K562 (cell line): ENCODE data around the gene DDAH2. TPM values are rescaled to one million over a fixed set of nuclear protein-coding genes. Genes with fewer than 3 reads are reported as not detected.
A peak's percentile ranks its signal among the peaks of the same experiment; 100 is the strongest.

ENCODE experiments used
- ATF1 ChIP-seq, 2 experiments: fragments of 450-650 bp in 1 of 2; IDR thresholded peaks; 2 replicates each; pipeline ENCODE4 v1.6.1; 2016; ENCODE audit warnings: missing compliant biosample characterization in 1 of 2, missing genetic modification characterization in 1 of 2
- BRCA1 ChIP-seq, 2 experiments: fragments of 450-650 bp in 1 of 2; sonication (generic) in 1 of 2; formaldehyde crosslinking in 1 of 2; IDR thresholded peaks; 2 replicates each; pipeline versions ENCODE4 v1.5.0 to v1.6.1; 2017 to 2020; ENCODE audit warnings: mild to moderate bottlenecking in 1 of 2, missing genetic modification reagents in 1 of 2
- CBFA2T2 ChIP-seq: fragments of 450-650 bp; conservative IDR thresholded peaks from 2 replicates; pipeline ENCODE4 v1.6.1; 2017; ENCODE audit warnings: mild to moderate bottlenecking
- FOXM1 ChIP-seq, 2 experiments: fragments of 450-650 bp in 1 of 2; sonication (generic) in 1 of 2; formaldehyde crosslinking in 1 of 2; IDR thresholded peaks; 2 replicates each; pipeline versions ENCODE4 v1.6.1 to v1.9.0; 2017 to 2022; ENCODE audit warnings: low read depth in 2 of 2, mild to moderate bottlenecking in 2 of 2, missing genetic modification reagents in 1 of 2, moderate library complexity in 1 of 2
- HDAC1 ChIP-seq, 2 experiments: fragments of 450-650 bp; IDR thresholded peaks; 2 replicates each; pipeline ENCODE4 v1.6.1; 2016 to 2017; ENCODE audit warnings: inconsistent platforms in 1 of 2, mild to moderate bottlenecking in 1 of 2, moderate library complexity in 1 of 2
- HDGF ChIP-seq: fragments of 450-650 bp; IDR thresholded peaks from 2 replicates; pipeline ENCODE4 v1.6.1; 2016
- HNRNPL ChIP-seq: fragments of 200-400 bp; formaldehyde crosslinking; IDR thresholded peaks from 2 replicates; pipeline ENCODE4 v1.6.1; 2017; ENCODE audit warnings: low read depth, mild to moderate bottlenecking, low read length
- MCM7 ChIP-seq, 2 experiments: fragments of 450-650 bp; IDR thresholded peaks; 2 replicates each; pipeline ENCODE4 v1.6.1; 2016 to 2018
- NR4A1 ChIP-seq, 2 experiments: fragments of 250-450 bp in 1 of 2; fragments of 450-650 bp in 1 of 2; sonication (Bioruptor Pico) in 1 of 2; IDR thresholded peaks; 2 replicates each; pipeline versions ENCODE4 v1.4.0 to v1.6.1; 2016 to 2020; ENCODE audit warnings: mild to moderate bottlenecking in 2 of 2, missing compliant biosample characterization in 1 of 2, missing genetic modification characterization in 1 of 2, moderate library complexity in 1 of 2
- PREB ChIP-seq: sonication (generic); formaldehyde crosslinking; IDR thresholded peaks from 2 replicates; pipeline ENCODE4 v1.8.1; 2023; ENCODE audit warnings: mild to moderate bottlenecking, missing genetic modification reagents
- PTBP1 ChIP-seq: fragments of 200-400 bp; formaldehyde crosslinking; IDR thresholded peaks from 2 replicates; pipeline ENCODE4 v1.6.1; 2017; ENCODE audit warnings: low read depth, low read length
- RBM14 ChIP-seq: fragments of 200-400 bp; formaldehyde crosslinking; IDR thresholded peaks from 2 replicates; pipeline ENCODE4 v1.6.1; 2018; ENCODE audit warnings: low read depth, mild to moderate bottlenecking, low read length, moderate library complexity, borderline replicate concordance; ENCODE audit not compliant: insufficient read depth
- RCOR1 ChIP-seq, 2 experiments: IDR thresholded peaks; 2 replicates each; pipeline ENCODE4 v1.6.1; 2012; ENCODE audit warnings: low read depth in 2 of 2, low read length in 2 of 2, borderline replicate concordance in 1 of 2, improper control_type of control experiment in 1 of 2
- SAFB2 ChIP-seq: fragments of 200-400 bp; formaldehyde crosslinking; IDR thresholded peaks from 2 replicates; pipeline ENCODE4 v1.6.1; 2018; ENCODE audit warnings: borderline replicate concordance, low read length, low read depth, moderate library complexity; ENCODE audit not compliant: severe bottlenecking
- SAP30 ChIP-seq: fragments of 200-600 bp; sonication (generic); IDR thresholded peaks from 2 replicates; pipeline ENCODE4 v1.6.1; 2012; ENCODE audit warnings: borderline replicate concordance, low read depth, mild to moderate bottlenecking, moderate library complexity, low read length, control low read depth, inconsistent platforms; ENCODE audit not compliant: insufficient read depth, poor library complexity, severe bottlenecking
- SIX5 ChIP-seq, 2 experiments: IDR thresholded peaks; 2 replicates each; pipeline ENCODE4 v1.6.1; 2011; ENCODE audit warnings: low read length in 2 of 2, borderline replicate concordance in 1 of 2, low read depth in 1 of 2, mild to moderate bottlenecking in 1 of 2, moderate library complexity in 1 of 2; ENCODE audit not compliant: insufficient read depth in 1 of 2
- SOX6 ChIP-seq: fragments of 450-650 bp; IDR thresholded peaks from 2 replicates; pipeline ENCODE4 v1.6.1; 2014; ENCODE audit warnings: mild to moderate bottlenecking
- TSHZ1 ChIP-seq: fragments of 250-450 bp; sonication (Bioruptor Pico); IDR thresholded peaks from 2 replicates; pipeline ENCODE4 v1.4.0; 2020; ENCODE audit warnings: mild to moderate bottlenecking, moderate library complexity
- ZBTB26 ChIP-seq: fragments of 450-650 bp; formaldehyde crosslinking; IDR thresholded peaks from 2 replicates; pipeline ENCODE4 v1.4.0; 2022; ENCODE audit warnings: missing genetic modification characterization
- ZC3H4 ChIP-seq: sonication (generic); formaldehyde crosslinking; IDR thresholded peaks from 2 replicates; pipeline ENCODE4 v1.9.0; 2021; ENCODE audit warnings: missing genetic modification reagents, borderline replicate concordance
- polyA plus RNA-seq, 8 experiments: library from polyadenylated mRNA; depleted of rRNA in 4 of 8; stranded (reverse) in 5 of 8; unstranded in 3 of 8; fragments of >200 nt; fragmentation: Nextera tagmentation in 2 of 8; fragmentation: Illumina TruSeq in 1 of 8; extraction: Ambion mirVana in 2 of 8; extraction: Trizol in 1 of 8; gene quantifications; 2 replicates each; pipeline versions ENCODE4 v1.2.1 to v1.2.3, GENCODE V29; 2011 to 2014; ENCODE audit warnings: inconsistent platforms in 1 of 8, missing spikeins in 1 of 8
- total RNA-seq, 7 experiments: library from RNA; depleted of rRNA in 6 of 7; stranded (reverse); fragments of >200 nt in 6 of 7; fragmentation: Illumina TruSeq in 2 of 7; extraction: Trizol in 2 of 7; gene quantifications; 2 replicates each; pipeline versions ENCODE4 v1.2.1 to v1.2.3, GENCODE V29; 2011 to 2021; ENCODE audit warnings: low replicate concordance in 1 of 7

Gene DDAH2
- total and polyA plus RNA-seq, 9 of the 15 experiments (the other 6 are each of a cell fraction or from before 2014, with no cell fraction given), result 1.8 to 45.4 (median 21.4) TPM

- TF ChIP-seq FOXM1 (IDR thresholded peaks at IDR 0.05; ENCODE audit: low read depth) (no peak), FOXM1 (CRISPR knock-in tag; IDR thresholded peaks at IDR 0.05; ENCODE audit: low read depth) (peak; percentile 70; the same call in 1 of the 2 replicates), BRCA1 (IDR thresholded peaks at IDR 0.05) (no peak), BRCA1 (CRISPR knock-in tag; IDR thresholded peaks at IDR 0.05) (peak; percentile 63; the same call in 1 of the 2 replicates), SAFB2 (no peak), ATF1 (CRISPR knock-in tag; IDR thresholded peaks at IDR 0.05) (no peak), ATF1 (tag; IDR thresholded peaks at IDR 0.05) (0 out of 2 replicates have a peak, but pooled peaks have one; percentile 30), RCOR1 (IDR thresholded peaks at IDR 0.05; ENCODE audit: borderline replicate concordance in 1 of 2, low read depth in 2 of 2, low read length in 2 of 2) (peak in 1 of 2 experiments; percentile 95; a peak in 2 of 4 replicates), PTBP1 (0 out of 2 replicates have a peak, but pooled peaks have one; percentile 40), MCM7 (IDR thresholded peaks at IDR 0.05) (no peak), ZC3H4 (CRISPR knock-in tag) (no peak), SIX5 (IDR thresholded peaks at IDR 0.05; ENCODE audit: borderline replicate concordance in 1 of 2, insufficient read depth in 1 of 2, low read depth in 1 of 2, low read length in 2 of 2) (no peak), PREB (no peak), HDAC1 (IDR thresholded peaks at IDR 0.05) (peak in 1 of 2 experiments; percentile 78; a peak in 1 of 4 replicates), CBFA2T2 (no peak), TSHZ1 (CRISPR knock-in tag) (no peak), SAP30 (no peak), ZBTB26 (CRISPR knock-in tag) (peak; percentile 78), NR4A1 (CRISPR knock-in tag; IDR thresholded peaks at IDR 0.05) (peak; percentile 93; the same call in 1 of the 2 replicates), NR4A1 (tag; IDR thresholded peaks at IDR 0.05) (0 out of 2 replicates have a peak, but pooled peaks have one; percentile 30), SOX6 (peak; percentile 78; the same call in 1 of the 2 replicates), RBM14 (no peak), HDGF (peak; percentile 97), HNRNPL (no peak)
These were observed 40.7 kb upstream of the DDAH2 start (continued) for GRCh38 chr6:31769684-31770371.
